Effector CD4-positive, alpha-beta T cell (primary cell): Measurements from ENCODE around the gene SMIM5.

ENCODE experiments used
- DNase-seq: peaks from one replicate; pipeline ENCODE4 v3.0.0-alpha.2; 2020

The SMIM5 gene

DNA sequence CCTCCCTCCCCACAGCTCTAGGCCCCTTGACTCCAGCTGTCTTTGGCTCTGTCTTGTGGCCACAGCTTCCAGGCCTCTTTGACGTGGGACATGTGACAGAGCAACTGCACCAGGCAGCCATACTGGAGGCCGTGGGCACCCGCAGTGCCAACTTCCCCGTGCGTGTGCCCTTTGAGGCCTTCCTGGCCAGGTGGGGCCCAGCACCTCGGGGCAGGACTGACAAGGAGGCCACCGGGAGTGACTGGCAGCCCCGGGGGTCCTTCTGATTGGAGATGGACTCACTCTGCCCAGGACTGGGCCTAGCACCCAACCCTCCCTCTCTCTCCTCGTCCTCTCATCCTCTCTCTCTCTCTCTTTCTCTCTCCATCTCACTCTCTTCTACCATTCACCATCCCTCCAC is 30.1 kb upstream of the SMIM5 start:
- no peak for DNase-seq

- no peak for DNase-seq
These were observed 29.1 kb upstream of the SMIM5 start for GRCh38 chr17:75604034-75604695.

DNA sequence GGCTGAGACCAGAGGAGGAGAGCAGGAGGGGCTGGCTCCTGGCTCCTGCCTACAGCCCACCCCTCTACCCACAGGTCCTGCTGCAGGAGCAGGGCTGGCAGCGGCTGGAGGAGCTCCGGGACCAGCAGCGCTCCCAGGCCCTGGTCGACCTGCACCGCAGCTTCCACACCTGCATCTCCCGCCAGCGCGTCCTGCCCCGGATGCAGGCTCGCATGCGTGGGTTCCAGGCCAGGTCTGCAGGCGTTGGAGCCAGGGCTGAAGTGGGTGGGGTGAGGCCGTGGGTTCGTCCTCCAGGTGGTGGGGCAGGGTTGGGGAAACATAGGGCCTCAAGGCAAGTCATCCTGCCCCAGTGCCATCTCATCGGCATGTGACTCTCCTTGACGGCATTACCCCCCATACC is 27.4 kb upstream of the SMIM5 start:
- no peak for DNase-seq

DNA sequence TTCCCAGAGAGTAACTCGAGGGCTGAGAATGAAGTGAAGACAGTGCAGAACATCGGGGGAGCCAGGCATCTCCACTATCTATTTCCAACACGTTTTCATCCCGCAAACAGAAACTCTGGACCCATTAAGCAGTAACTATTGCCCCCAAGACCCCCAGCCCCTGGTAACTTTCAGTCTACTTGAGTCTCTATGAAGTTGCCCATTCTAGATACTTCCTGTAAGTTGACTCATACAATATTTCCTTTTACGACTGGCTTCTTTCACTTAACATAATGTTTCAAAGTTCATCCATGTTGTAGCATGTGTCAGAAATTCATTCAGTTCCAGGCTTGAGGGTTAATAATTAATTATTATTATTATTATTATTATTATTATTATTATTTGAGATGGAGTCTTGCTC is 26.1 kb upstream of the SMIM5 start:
- no peak for DNase-seq

DNA sequence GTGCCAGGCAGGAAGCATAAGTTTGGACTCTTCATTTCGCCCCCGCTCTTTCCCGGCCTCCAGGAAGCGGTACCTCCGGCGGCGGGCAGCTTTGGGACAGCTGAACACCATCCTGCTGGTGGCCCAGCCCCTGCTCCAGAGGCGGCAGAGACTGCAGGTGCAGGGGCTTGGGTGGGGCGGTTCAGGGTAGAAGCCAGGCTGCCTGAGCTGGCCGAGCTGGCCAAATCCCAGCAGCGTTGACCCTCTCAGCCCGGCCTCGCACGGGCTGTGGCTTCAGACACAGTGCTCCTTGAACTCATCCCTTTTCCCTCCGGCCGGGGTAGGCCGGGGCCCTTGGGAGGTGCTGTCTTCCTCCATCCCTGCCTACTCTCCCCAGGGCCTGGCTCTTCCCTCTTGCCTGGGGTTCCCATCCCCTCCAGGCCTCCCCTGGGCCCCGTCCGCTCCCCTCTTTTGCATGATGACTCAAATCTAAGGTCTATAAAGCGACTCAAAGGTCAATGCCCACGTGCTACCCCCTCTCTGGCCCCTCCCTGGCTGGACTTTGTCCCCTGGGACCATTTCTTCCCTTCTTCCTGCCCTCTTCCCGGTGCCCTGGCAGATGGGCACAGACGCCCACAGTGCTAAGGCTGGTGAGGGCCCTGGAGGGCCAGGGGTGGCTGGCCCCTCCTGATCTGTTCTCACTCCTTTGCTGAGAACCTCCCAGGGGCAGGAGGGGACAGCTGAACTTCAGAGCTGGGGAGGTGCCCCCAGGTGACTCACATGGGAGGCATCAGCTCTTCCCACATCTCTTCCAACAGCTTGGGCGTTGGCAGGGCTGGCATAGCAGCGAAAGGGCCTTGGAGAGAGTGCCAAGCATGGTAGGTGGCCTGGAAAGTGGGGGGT is 22.9 kb upstream of the SMIM5 start:
- no peak for DNase-seq

DNA sequence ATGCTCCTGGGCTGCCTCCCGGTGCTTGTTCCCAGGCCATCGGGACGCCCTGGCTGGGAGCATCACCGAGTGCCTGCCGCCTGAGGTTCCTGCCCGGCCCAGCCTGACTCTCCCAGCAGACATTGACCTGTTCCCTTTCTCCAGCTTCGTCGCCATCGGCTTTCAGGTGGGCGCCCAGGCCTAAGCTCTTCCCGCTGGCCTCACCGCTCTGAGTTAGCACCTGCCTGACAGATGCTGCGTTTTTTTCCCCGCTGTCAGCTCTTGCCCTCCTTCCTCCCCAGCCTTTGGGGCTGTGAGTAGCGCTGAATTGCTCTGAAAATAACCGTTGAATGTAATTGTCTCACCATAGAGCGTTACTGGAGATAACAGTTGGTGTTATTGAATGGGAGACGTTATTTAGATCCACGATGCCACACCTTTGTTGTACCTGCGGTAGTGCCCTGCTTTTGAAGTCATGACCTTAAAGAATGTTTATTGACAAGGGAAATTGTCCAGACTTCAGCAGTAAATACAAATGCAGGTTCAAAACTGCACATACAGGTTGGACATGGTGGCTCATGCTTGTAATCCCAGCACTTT is 21.3 kb upstream of the SMIM5 start:
- DNase-seq = no peak

- DNase-seq = no peak
These were observed 20.2 kb upstream of the SMIM5 start for GRCh38 chr17:75612906-75613626.

- no peak for DNase-seq
These were observed 19.2 kb upstream of the SMIM5 start for GRCh38 chr17:75614006-75614405.

- no peak for DNase-seq
These were observed 18.5 kb upstream of the SMIM5 start for GRCh38 chr17:75614556-75615270.

GRCh38 chr17:75615301-75615700 is 17.9 kb upstream of the SMIM5 start:
- no peak for DNase-seq

GRCh38 chr17:75616521-75617122 is 16.6 kb upstream of the SMIM5 start:
- no peak for DNase-seq

- no peak for DNase-seq
These were observed 16.0 kb upstream of the SMIM5 start for GRCh38 chr17:75617218-75617617.

DNA sequence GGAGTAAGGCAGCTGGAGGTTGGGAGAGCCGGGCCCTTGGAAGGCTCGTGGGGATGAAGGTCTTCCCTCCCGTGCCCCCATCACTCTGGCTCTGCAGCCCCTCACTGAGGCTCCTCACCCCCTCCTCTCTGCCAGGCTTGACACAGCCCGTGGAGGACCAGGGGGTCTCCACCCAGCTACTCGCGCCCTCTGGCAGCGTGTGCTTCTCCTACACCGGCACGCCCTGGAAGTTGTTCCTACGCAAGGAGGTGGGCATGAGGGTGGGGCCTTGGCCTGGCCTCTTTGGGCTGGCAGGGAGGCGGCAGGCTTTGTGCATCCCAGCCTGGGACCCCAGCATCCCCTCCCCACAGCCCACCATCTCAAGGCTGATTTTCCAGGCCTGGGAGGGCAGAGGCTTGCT is 15.6 kb upstream of the SMIM5 start:
- DNase-seq = no peak

- no peak for DNase-seq
These were observed 13.5 kb upstream of the SMIM5 start for GRCh38 chr17:75619506-75620431.

- no peak for DNase-seq
These were observed 11.7 kb upstream of the SMIM5 start for GRCh38 chr17:75621489-75621888.

DNA sequence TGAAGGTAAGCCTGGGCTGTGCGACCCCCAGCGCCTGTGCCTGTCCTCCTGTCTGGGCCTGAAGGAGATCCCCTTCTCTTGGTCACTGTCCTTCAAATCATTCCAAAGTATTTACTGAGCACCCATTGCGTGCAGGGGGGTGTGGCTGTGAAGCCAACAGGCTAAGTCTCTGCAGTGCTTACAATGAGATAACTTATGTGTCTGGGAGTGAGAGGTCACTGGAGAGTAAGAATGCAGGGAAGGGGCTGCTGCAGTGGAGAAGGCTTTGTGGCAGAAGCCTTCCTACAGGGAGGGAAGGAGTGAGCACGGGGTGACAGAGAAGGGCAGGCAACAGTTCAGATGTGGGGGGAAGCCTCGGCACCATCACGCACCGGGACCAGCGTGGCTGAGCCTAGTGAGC is 11.2 kb upstream of the SMIM5 start:
- DNase-seq = no peak

DNA sequence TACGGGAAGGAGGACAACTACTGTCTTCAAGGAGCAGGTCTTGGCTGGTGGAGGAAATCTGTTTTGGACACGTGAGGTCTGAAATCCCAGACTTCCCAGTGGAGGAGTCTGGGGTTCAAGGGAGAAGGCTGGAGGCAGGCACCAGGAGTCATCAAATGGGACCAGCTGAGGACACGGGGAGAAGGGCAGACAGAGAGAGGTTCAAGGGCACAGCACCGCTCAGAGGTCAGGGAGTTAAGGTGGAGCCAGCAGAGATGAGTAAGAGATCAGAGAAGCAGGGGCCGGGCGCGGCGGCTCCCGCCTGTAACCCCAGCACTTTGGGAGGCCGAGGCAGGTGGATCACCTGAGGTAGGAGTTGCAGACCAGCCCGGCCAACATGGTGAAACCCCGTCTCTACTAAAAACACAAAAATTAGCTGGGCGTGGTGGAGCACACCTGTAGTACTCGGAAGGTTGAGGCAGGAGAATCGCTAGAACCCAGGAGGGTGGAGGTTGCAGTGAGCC is 10.4 kb upstream of the SMIM5 start:
- DNase-seq = no peak

- DNase-seq = no peak
These were observed 9.8 kb upstream of the SMIM5 start for GRCh38 chr17:75623386-75623785.

- no peak for DNase-seq
These were observed 9.2 kb upstream of the SMIM5 start for GRCh38 chr17:75624021-75624420.

DNA sequence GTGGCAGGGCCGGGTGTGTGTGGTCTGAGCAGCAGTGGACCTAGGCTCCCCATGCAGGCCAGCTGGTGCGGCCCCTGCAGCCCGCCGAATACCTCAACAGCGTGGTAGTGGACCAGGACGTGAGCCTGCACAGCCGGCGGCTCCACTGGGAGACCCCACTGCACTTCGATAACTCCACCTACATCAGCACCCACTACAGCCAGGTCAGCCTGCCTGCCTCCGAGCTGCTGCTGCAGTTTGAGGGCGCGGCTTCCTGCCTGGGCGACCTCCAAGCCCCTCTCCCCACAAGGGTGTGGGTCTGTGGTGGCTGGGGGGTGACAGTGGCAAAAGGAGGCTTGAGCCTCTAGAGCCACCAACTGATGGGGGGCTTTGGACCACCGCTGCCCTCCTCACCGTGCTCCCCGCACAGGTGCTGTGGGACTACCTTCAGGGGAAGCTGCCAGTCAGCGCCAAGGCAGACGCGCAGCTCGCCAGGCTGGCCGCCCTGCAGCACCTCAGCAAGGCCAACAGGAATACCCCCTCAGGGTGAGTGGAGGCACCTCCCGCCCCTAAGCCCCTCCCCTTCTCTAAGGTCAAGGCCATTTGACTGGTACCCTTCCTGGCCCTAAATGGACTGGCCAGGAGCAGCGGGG is 8.4 kb upstream of the SMIM5 start:
- DNase-seq = no peak
